Measurements from ENCODE around the gene CANX. TPM values are rescaled to one million over a fixed set of nuclear protein-coding genes. Genes with fewer than 3 reads are reported as not detected.

CANX gene
- total and polyA plus RNA-seq, 8 donors, result 81.7 to 638 (median 216) TPM

DNA sequence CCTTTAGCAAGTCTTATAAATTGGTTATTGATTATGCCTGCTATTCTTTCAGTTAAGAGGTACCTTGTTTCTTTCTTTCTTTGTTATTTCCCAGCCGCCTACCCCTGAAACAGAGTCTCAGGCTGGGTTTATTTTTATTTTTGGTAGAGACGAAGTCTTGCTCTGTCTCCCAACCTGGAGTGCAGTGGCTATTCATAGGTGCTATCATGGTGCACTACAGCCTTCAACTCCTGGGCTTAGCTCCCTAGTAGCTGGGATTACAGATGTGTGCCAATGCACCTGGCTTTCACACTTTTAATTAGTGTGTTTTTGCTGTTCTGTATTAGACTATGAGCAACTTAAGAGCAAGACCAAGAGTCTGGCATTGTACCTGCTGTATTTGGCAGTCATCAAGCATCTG lies 48.1 kb downstream of the CANX start:
- DNase-seq, result no peak
- peaks cover 5 to 63% (median 22%) of the 10 kb centered on the region in 4 donors for H3K4me1 ChIP-seq
- TF ChIP-seq EP300 (IDR thresholded peaks at IDR 0.05) (no peak), POLR2AphosphoS5 (IDR thresholded peaks at IDR 0.05) (no peak), POLR2A (IDR thresholded peaks at IDR 0.05) (no peak)
- TF ChIP-seq, protein P1, sequence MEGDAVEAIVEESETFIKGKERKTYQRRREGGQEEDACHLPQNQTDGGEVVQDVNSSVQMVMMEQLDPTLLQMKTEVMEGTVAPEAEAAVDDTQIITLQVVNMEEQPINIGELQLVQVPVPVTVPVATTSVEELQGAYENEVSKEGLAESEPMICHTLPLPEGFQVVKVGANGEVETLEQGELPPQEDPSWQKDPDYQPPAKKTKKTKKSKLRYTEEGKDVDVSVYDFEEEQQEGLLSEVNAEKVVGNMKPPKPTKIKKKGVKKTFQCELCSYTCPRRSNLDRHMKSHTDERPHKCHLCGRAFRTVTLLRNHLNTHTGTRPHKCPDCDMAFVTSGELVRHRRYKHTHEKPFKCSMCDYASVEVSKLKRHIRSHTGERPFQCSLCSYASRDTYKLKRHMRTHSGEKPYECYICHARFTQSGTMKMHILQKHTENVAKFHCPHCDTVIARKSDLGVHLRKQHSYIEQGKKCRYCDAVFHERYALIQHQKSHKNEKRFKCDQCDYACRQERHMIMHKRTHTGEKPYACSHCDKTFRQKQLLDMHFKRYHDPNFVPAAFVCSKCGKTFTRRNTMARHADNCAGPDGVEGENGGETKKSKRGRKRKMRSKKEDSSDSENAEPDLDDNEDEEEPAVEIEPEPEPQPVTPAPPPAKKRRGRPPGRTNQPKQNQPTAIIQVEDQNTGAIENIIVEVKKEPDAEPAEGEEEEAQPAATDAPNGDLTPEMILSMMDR (IDR thresholded peaks at IDR 0.05), result no peak
- peaks cover 0 to 22% (median 9%) of the 10 kb centered on the region in 4 donors for H3K36me3 ChIP-seq
- H3K27me3 ChIP-seq, result no peaks in the 10 kb centered on the region
- WGBS, 5 donors, result 86 to 98% (median 94%) methylated on average over 2 of the region's 2 CpGs
- no peaks in the 10 kb centered on the region for H3K9me3 ChIP-seq
- no peak overlapping the region for H3K4me3 ChIP-seq
- intact Hi-C loops (cut with DNase I; ENCODE audit: low total_unique reads), result no loop called here
- H3K27ac ChIP-seq, result no peak overlapping the region

DNA sequence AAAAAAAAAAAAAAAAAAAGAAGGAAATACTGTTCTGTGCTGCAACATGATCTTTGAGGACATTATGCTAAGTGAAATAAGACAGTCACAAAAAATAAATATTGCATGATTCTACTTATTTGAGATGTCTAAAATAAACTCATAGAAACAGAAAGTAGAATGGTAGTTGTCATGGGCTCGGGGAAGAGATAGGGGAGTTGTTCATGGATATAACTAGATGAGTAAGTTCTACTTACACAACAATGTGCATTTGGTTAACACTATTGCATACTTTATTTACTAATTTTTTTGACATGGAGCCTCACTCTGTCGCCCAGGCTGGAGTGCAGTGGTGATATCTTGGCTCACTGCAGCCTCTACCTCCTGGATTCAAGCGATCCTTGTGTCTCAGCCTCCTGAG lies 49.0 kb downstream of the CANX start:
- peaks cover 0 to 22% (median 9%) of the 10 kb centered on the region in 4 donors for H3K36me3 ChIP-seq
- no peaks in the 10 kb centered on the region for H3K27me3 ChIP-seq
- no peak overlapping the region for H3K27ac ChIP-seq
- DNase-seq, result no peak
- no peak overlapping the region for H3K4me3 ChIP-seq
- 88 to 91% (median 89%) methylated on average over 3 of the region's 3 CpGs for WGBS, 5 donors
- H3K9me3 ChIP-seq, result no peaks in the 10 kb centered on the region
- intact Hi-C loops (cut with DNase I; ENCODE audit: low total_unique reads), result no loop called here
- H3K4me1 ChIP-seq, result peaks cover 0 to 60% (median 20%) of the 10 kb centered on the region in 4 donors
- TF ChIP-seq POLR2AphosphoS5 (IDR thresholded peaks at IDR 0.05) (no peak), POLR2A (IDR thresholded peaks at IDR 0.05) (no peak), EP300 (IDR thresholded peaks at IDR 0.05) (no peak)
- TF ChIP-seq, protein P1 (IDR thresholded peaks at IDR 0.05), result no peak

DNA sequence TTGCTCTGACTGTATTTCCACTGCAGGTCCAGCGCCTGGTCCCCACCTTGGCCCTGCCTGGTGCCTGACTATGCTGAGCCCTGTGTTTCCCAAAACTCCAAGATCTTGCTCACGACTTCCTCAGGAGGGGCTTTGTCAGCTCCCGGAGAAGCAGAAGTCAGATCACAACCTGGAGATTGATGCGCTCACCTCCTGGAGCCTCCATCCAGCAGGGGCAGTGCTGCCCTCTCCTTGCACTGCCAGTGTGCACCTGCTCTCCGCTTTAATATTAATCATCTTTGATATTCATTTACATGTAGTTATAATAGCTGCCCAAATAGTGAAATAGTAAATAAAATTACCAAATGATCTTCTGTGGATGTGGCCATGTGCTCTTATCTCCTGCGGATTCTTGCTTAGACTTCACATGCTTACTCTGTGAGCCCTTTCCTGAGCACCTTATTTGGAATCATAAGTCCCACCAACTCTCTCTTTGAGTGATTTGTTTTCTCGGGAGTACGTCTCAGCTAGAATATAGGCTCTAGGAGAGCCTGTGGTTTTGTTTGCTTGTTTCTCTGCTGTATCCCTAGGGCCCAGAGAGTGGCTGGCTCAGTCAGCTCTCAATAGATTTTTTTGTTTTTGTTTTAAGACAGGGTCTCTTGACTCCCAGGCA lies 51.2 kb downstream of the CANX start:
- Histone ChIP-seq H3K4me1 (peaks cover 10 to 64% (median 32%) of the 10 kb centered on the region in 4 donors), H3K27ac (no peak overlapping the region), H3K9me3 (no peaks in the 10 kb centered on the region), H3K4me3 (no peak overlapping the region), H3K27me3 (no peaks in the 10 kb centered on the region), H3K36me3 (peaks cover 0 to 22% (median 9%) of the 10 kb centered on the region in 4 donors)
- no peak for DNase-seq
- 83 to 92% (median 90%) methylated on average over 8 of the region's 8 CpGs for whole genome bisulfite sequencing, 5 donors
- intact Hi-C loops (cut with DNase I; ENCODE audit: low total_unique reads), result no loop called here
- TF ChIP-seq, protein P1 (IDR thresholded peaks at IDR 0.05), result no peak
- no peak for TF ChIP-seq EP300 (IDR thresholded peaks at IDR 0.05)
- no peak for TF ChIP-seq POLR2A (IDR thresholded peaks at IDR 0.05)
- TF ChIP-seq POLR2AphosphoS5 (IDR thresholded peaks at IDR 0.05), result no peak

DNA sequence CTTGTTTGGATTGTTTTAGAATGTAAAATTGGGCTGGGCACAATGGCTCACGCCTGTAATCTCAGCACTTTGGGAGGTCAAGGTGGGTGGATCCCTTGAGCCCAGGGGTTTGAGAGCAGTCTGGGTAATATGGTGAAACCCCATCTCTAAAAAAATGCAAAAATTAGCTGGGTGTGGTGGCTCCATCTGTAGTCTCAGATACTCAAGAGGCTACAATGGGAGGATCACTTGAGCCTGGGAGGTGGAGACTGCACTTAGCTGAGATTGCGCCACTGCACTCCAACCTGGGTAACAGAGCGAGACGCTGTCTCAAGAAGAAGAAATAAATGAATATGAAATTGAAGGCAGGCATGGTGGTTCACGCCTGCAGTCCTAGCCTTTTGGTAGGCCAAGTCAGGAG lies 55.2 kb downstream of the CANX start:
- DNase-seq, result no peak
- Histone ChIP-seq H3K4me1 (peaks cover 17 to 78% (median 46%) of the 10 kb centered on the region in 4 donors), H3K9me3 (no peaks in the 10 kb centered on the region), H3K4me3 (no peak overlapping the region), H3K36me3 (peaks cover 0 to 22% (median 9%) of the 10 kb centered on the region in 4 donors), H3K27ac (no peak overlapping the region), H3K27me3 (no peaks in the 10 kb centered on the region)
- 91 to 94% (median 94%) methylated on average over 5 of the region's 5 CpGs for WGBS, 5 donors
- intact Hi-C loops (cut with DNase I; ENCODE audit: low total_unique reads), result no loop called here
- TF ChIP-seq POLR2AphosphoS5 (IDR thresholded peaks at IDR 0.05), result no peak
- TF ChIP-seq EP300 (IDR thresholded peaks at IDR 0.05), result no peak
- TF ChIP-seq POLR2A (IDR thresholded peaks at IDR 0.05), result no peak
- TF ChIP-seq, protein P1 (IDR thresholded peaks at IDR 0.05), result no peak
